Measurements from ENCODE around the gene IQSEC1. TPM values are rescaled to one million over a fixed set of nuclear protein-coding genes. Genes with fewer than 3 reads are reported as not detected.

IQSEC1 gene
- polyA plus RNA-seq, 3 donors: 17.7 to 61.7 (median 30.3) TPM

DNA sequence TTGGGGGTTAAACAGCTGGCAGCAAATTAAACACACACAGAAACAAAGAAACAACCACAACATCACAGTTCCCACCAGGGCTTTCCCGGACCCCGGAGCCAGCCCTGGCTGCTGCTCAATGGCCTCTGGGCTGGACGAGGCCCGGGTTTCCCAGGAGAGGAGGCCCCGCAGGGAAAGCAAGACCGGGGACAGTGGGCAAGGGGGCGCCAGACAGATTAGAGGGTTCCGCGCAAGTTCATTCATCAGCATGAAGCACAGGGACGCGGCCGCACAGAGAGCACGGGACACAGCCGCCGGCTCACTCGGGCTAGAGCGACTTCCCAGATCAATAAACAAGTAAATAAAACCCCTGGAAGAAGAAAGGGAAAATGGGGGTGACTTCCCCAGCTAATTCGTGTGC, 165.5 kb downstream of the IQSEC1 start:
- H3K4me1 Mint-ChIP-seq: peaks cover 13% of the 10 kb centered on the region
- Histone ChIP-seq H4K20me1 (ENCODE audit: insufficient read depth, low read length) (peaks cover 100% of the 10 kb centered on the region), H3K4me2 (replicated peaks; ENCODE audit: extremely low read depth, low read length, poor library complexity, severe bottlenecking) (no peak overlapping the region), H3K27ac (ENCODE audit: low read depth in 1 of 2, low read length in 2 of 2) (no peak overlapping the region), H3K4me1 (ENCODE audit: control insufficient read depth in 1 of 2, insufficient read depth in 2 of 2, low read length in 2 of 2) (peaks cover 0 to 11% of the 10 kb centered on the region in 2 donors), H3K27me3 (ENCODE audit: control insufficient read depth in 2 of 2, insufficient read depth in 2 of 2, low read length in 2 of 2) (no peaks in the 10 kb centered on the region), H3K4me3 (replicated peaks in 1 of 3; ENCODE audit: low read depth in 2 of 3, low read length in 3 of 3) (no peak overlapping the region), H3K79me2 (ENCODE audit: insufficient read depth, low read length) (no peaks in the 10 kb centered on the region), H2AFZ (ENCODE audit: insufficient read depth, low read depth, low read length, poor library complexity, severe bottlenecking) (no peak overlapping the region), H3K9me3 (replicated peaks in 1 of 2; ENCODE audit: control insufficient read depth in 1 of 2, insufficient read depth in 1 of 2, low read length in 2 of 2) (no peaks in the 10 kb centered on the region), H3K36me3 (replicated peaks in 1 of 2; ENCODE audit: control insufficient read depth in 1 of 2, insufficient read depth in 2 of 2, low read length in 2 of 2) (peaks cover 92 to 100% of the 10 kb centered on the region in 2 donors), H3K9ac (ENCODE audit: insufficient read depth, low read length, poor library complexity, severe bottlenecking) (no peak overlapping the region)
- TF ChIP-seq CTCF (IDR thresholded peaks at IDR 0.05): no peak
- 98% methylated on average over 10 of the region's 18 CpGs for WGBS (ENCODE audit: insufficient coverage)
- peaks cover 86 to 100% of the 10 kb centered on the region in 2 donors for H3K36me3 Mint-ChIP-seq
- no peak overlapping the region for H3K27ac Mint-ChIP-seq
- intact Hi-C loops (cut with micrococcal nuclease): no loop called here
- H3K9me3 Mint-ChIP-seq: no peaks in the 10 kb centered on the region
- DNase-seq: no peak
- peaks cover 0 to 2% (median 0%) of the 10 kb centered on the region in 3 donors for H3K27me3 Mint-ChIP-seq (ENCODE audit: low read depth in 3 of 3)
- H3K4me3 Mint-ChIP-seq: no peak overlapping the region

DNA sequence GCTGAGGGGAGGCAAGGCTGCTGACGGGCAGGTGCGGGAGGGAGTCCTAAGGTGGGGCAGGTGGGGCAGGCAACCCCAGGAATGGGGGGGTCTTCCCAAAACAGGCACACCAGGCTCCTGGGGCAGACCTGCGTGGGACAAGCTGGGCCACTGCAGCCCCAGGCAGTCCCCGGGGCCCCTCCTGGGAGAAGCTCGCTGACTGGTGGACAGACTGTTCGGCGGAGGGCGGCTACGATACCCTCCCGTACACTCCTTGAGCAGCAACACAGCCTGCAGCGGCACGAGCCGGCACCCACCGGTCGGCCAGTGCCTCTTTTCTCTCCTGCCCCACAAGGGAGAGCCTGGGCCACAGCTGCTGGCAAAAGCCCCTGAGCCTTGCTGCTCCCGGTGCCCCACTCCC, 165.9 kb downstream of the IQSEC1 start:
- Histone ChIP-seq H4K20me1 (ENCODE audit: insufficient read depth, low read length) (peaks cover 100% of the 10 kb centered on the region), H3K4me2 (replicated peaks; ENCODE audit: extremely low read depth, low read length, poor library complexity, severe bottlenecking) (no peak overlapping the region), H3K79me2 (ENCODE audit: insufficient read depth, low read length) (no peaks in the 10 kb centered on the region), H3K36me3 (replicated peaks in 1 of 2; ENCODE audit: control insufficient read depth in 1 of 2, insufficient read depth in 2 of 2, low read length in 2 of 2) (peaks cover 92 to 100% of the 10 kb centered on the region in 2 donors), H3K27me3 (ENCODE audit: control insufficient read depth in 2 of 2, insufficient read depth in 2 of 2, low read length in 2 of 2) (no peaks in the 10 kb centered on the region), H2AFZ (ENCODE audit: insufficient read depth, low read depth, low read length, poor library complexity, severe bottlenecking) (no peak overlapping the region), H3K9me3 (replicated peaks in 1 of 2; ENCODE audit: control insufficient read depth in 1 of 2, insufficient read depth in 1 of 2, low read length in 2 of 2) (no peaks in the 10 kb centered on the region), H3K27ac (ENCODE audit: low read depth in 1 of 2, low read length in 2 of 2) (no peak overlapping the region), H3K4me1 (ENCODE audit: control insufficient read depth in 1 of 2, insufficient read depth in 2 of 2, low read length in 2 of 2) (peaks cover 0 to 11% of the 10 kb centered on the region in 2 donors), H3K9ac (ENCODE audit: insufficient read depth, low read length, poor library complexity, severe bottlenecking) (no peak overlapping the region), H3K4me3 (replicated peaks in 1 of 3; ENCODE audit: low read depth in 2 of 3, low read length in 3 of 3) (no peak overlapping the region)
- Mint-ChIP-seq H3K4me1 (peaks cover 13% of the 10 kb centered on the region), H3K36me3 (peaks cover 87 to 100% of the 10 kb centered on the region in 2 donors), H3K27me3 (ENCODE audit: low read depth in 3 of 3) (peaks cover 0 to 2% (median 0%) of the 10 kb centered on the region in 3 donors), H3K9me3 (no peaks in the 10 kb centered on the region), H3K27ac (no peak overlapping the region), H3K4me3 (no peak overlapping the region)
- no peak for DNase-seq
- no peak for TF ChIP-seq CTCF (IDR thresholded peaks at IDR 0.05)
- 100% methylated on average over 5 of the region's 16 CpGs for WGBS (ENCODE audit: insufficient coverage)
- intact Hi-C loops (cut with micrococcal nuclease): no loop called here
